GM12878 (cell line): ENCODE results near the gene HHAT. TPM values are rescaled to one million over a fixed set of nuclear protein-coding genes. Genes with fewer than 3 reads are reported as not detected.

Source experiments
- ATAC-seq: fragments of 200-7000 bp; cut with Tn5 transposase; 3 replicates; pipeline ENCODE4 v1.9.1; 2020; ENCODE audit warnings: mild to moderate bottlenecking, moderate library complexity
- BruUV-seq: library from RNA; stranded (reverse); fragments of 400-500 nt; replicated peaks from 2 replicates; lab custom pipeline; 2021; lab: Mats Ljungman, UMichigan
- CTCF ChIA-PET: fragments of 300-600 bp; sonication (Branson Sonifier 250); formaldehyde crosslinking; extraction: SDS; loops from one replicate; lab custom pipeline; 2021; ENCODE audit warnings: inconsistent platforms; lab: Yijun Ruan, JAX
- POLR2A ChIA-PET: fragments of 350-600 bp; formaldehyde crosslinking; extraction: SDS; loops from one replicate; lab custom pipeline; 2021; ENCODE audit warnings: inconsistent platforms; lab: Charles Lee
- RAD21 ChIA-PET: fragments of 300-600 bp; sonication (Branson Sonifier 250); formaldehyde crosslinking; loops from one replicate; lab custom pipeline; 2023; ENCODE audit warnings: antibody characterized with exemption; ENCODE audit not compliant: unreplicated experiment; lab: Charles Lee
- SMC1A ChIA-PET: fragments of 300-600 bp; sonication (Branson Sonifier 250); formaldehyde crosslinking; loops from one replicate; lab custom pipeline; 2023; ENCODE audit not compliant: unreplicated experiment, uncharacterized antibody; lab: Charles Lee
- DNase-seq: peaks from one replicate; pipeline ENCODE4 v3.0.0-alpha.2; 2011; ENCODE audit warnings: low read depth, low spot score
- FAIRE-seq: peaks from 3 replicates; lab custom pipeline; 2011; peaks lifted over from hg19 to GRCh38; lab: Jason Lieb, UNC
- H2AFZ ChIP-seq: 2 replicates; pipeline ENCODE4 v1.6.0; 2011; ENCODE audit warnings: low read depth, low read length, control low read depth; ENCODE audit not compliant: control insufficient read depth
- H3K27ac ChIP-seq: 2 replicates; pipeline ENCODE4 v1.5.1; 2011; ENCODE audit warnings: control low read depth; ENCODE audit not compliant: control insufficient read depth, insufficient read depth
- H3K27me3 ChIP-seq, 2 experiments: replicated peaks in 1 of 2; 2 replicates each; pipeline versions ENCODE4 v1.6.0 to v1.6.1; 2011; ENCODE audit warnings: low read length in 1 of 2; ENCODE audit not compliant: control insufficient read depth in 2 of 2, insufficient read depth in 2 of 2
- H3K36me3 ChIP-seq, 2 experiments: 2 replicates each; pipeline ENCODE4 v1.5.1; 2011; ENCODE audit warnings: low read length in 1 of 2; ENCODE audit not compliant: control insufficient read depth in 2 of 2, insufficient read depth in 2 of 2
- H3K4me1 ChIP-seq: 2 replicates; pipeline ENCODE4 v1.6.1; 2011; ENCODE audit warnings: mild to moderate bottlenecking, low read length, moderate library complexity, mixed read lengths; ENCODE audit not compliant: control insufficient read depth, insufficient read depth
- H3K4me2 ChIP-seq: 2 replicates; pipeline ENCODE4 v1.6.0; 2011; ENCODE audit warnings: control low read depth; ENCODE audit not compliant: control insufficient read depth, insufficient read depth
- H3K4me3 ChIP-seq: fragments of 200-600 bp; sonication (generic); 2 replicates; pipeline ENCODE4 v1.5.1; 2016
- H3K79me2 ChIP-seq: 2 replicates; pipeline ENCODE4 v1.6.0; 2011; ENCODE audit warnings: low read length; ENCODE audit not compliant: control insufficient read depth, insufficient read depth
- H3K9ac ChIP-seq: 2 replicates; pipeline ENCODE4 v1.8.0; 2011; ENCODE audit warnings: low read length, control low read depth, mixed read lengths; ENCODE audit not compliant: control insufficient read depth, insufficient read depth
- H3K9me3 ChIP-seq: replicated peaks from 3 replicates; pipeline ENCODE4 v1.5.1; 2011; ENCODE audit warnings: mild to moderate bottlenecking, low read length; ENCODE audit not compliant: control insufficient read depth, insufficient read depth
- H4K20me1 ChIP-seq: 2 replicates; pipeline ENCODE4 v1.6.0; 2011; ENCODE audit not compliant: control insufficient read depth, insufficient read depth
- POU2F2 ChIP-seq: IDR thresholded peaks from 3 replicates; pipeline ENCODE4 v1.6.1; 2011; ENCODE audit warnings: low read depth, mild to moderate bottlenecking, low read length, borderline replicate concordance
- REST ChIP-seq: IDR thresholded peaks from 2 replicates; pipeline ENCODE4 v1.6.1; 2012; ENCODE audit warnings: mild to moderate bottlenecking, low read depth, low read length
- TARDBP ChIP-seq: IDR thresholded peaks from 2 replicates; pipeline ENCODE4 v1.6.1; 2016; ENCODE audit warnings: borderline replicate concordance
- TCF12 ChIP-seq: IDR thresholded peaks from 2 replicates; pipeline ENCODE4 v1.6.1; 2011; ENCODE audit warnings: low read depth, mild to moderate bottlenecking, low read length
- YBX1 ChIP-seq: fragments of 450-650 bp; IDR thresholded peaks from 2 replicates; pipeline ENCODE4 v1.6.1; 2016; ENCODE audit warnings: antibody characterized with exemption
- WGBS: methylation state at CpG from one replicate; pipeline ENCODE4 v1.1.6; 2016; ENCODE audit warnings: low lambda C conversion rate; ENCODE audit not compliant: insufficient replicate concordance, insufficient coverage; ENCODE audit errors: missing lambda C conversion rate; 5-methylcytosine and 5-hydroxymethylcytosine counted together
- in situ Hi-C: fragments of 300-500 bp; cut with MboI; formaldehyde crosslinking; loops from 9 replicates; pipeline ENCODE4 v1.14.3; 2018; ENCODE audit warnings: mixed read lengths
- intact Hi-C: fragments of 100-400 bp; cut with micrococcal nuclease; formaldehyde crosslinking; loops from one replicate; pipeline ENCODE4 v1.14.2; 2022; ENCODE audit not compliant: unreplicated experiment
- polyA plus RNA-seq, 11 experiments: library from polyadenylated mRNA; depleted of rRNA in 4 of 11; unstranded in 6 of 11; stranded (reverse) in 5 of 11; fragments of >200 nt; fragmentation: Nextera tagmentation in 4 of 11; fragmentation: Illumina TruSeq in 1 of 11; extraction: Ambion mirVana in 4 of 11; extraction: Trizol in 1 of 11; gene quantifications; 1 replicate in 1 of 11; 2 replicates in 10 of 11; pipeline versions ENCODE4 v1.2.1 to v1.2.3, GENCODE V29; 2011 to 2016; ENCODE audit warnings: inconsistent platforms in 2 of 11, missing spikeins in 2 of 11, low read depth in 1 of 11
- total RNA-seq, 4 experiments: library from RNA; depleted of rRNA in 3 of 4; stranded (reverse); fragments of >200 nt in 3 of 4; fragmentation: Illumina TruSeq in 1 of 4; extraction: Trizol in 1 of 4; gene quantifications; 2 replicates each; pipeline versions ENCODE4 v1.2.1 to v1.2.3, GENCODE V29; 2013 to 2021

HHAT gene
- total and polyA plus RNA-seq, 10 of the 15 experiments (the other 5 are each of a cell fraction or from before 2014, with no cell fraction given), result 1.2 to 37.6 (median 2.6) TPM

- no peak overlapping the region for H3K4me3 ChIP-seq
- ChIA-PET SMC1A (interaction anchor here (1.0 to 1.1 kb wide), 2 partner anchors 20 to 62 kb away, joined by 3 read pairs; no protein-coding TSS in a partner anchor), RAD21 (no interaction called here)
- H3K27me3 ChIP-seq, result no peaks in the 10 kb centered on the region
- in situ Hi-C loops, result no loop called here
- H3K4me1 ChIP-seq, result no peaks in the 10 kb centered on the region
- no peak overlapping the region for H3K4me2 ChIP-seq
- ATAC-seq, result no peak
- no peak overlapping the region for H2AFZ ChIP-seq
- H4K20me1 ChIP-seq, result no peaks in the 10 kb centered on the region
- H3K9me3 ChIP-seq, result no peaks in the 10 kb centered on the region
- no peaks in the 10 kb centered on the region for H3K79me2 ChIP-seq
- no peak for FAIRE-seq
- no peak for TF ChIP-seq TARDBP
- no peak for TF ChIP-seq TCF12
- TF ChIP-seq YBX1, result no peak
- no peak for TF ChIP-seq POU2F2
- no peak for TF ChIP-seq REST
- TF ChIP-seq, all 136 proteins: peak for 0
- ChIA-PET CTCF (interaction anchor here (0.7 to 1.5 kb wide), 2 partner anchors 9 to 1325 kb away, joined by 3 read pairs; no protein-coding TSS in a partner anchor), POLR2A (no interaction called here)
- 62% methylated on average over 13 of the region's 13 CpGs for WGBS
- DNase-seq, result no peak
- Histone ChIP-seq H3K9ac (no peak overlapping the region), H3K27ac (no peak overlapping the region), H3K36me3 (no peaks in the 10 kb centered on the region)
- intact Hi-C loops, result no loop called here
- no TSS peak for BruUV-seq
These were observed 197.2 kb downstream of the HHAT start for GRCh38 chr1:210525716-210526454.
